DMS53 treated with DMSO at 0.1 percent for 48 hours (cell line): ENCODE data around the gene MGMT.

ENCODE experiments used
- DNase-seq: peaks from one replicate; lab custom pipeline; 2025; ENCODE audit not compliant: unreplicated experiment; lab: John Stamatoyannopoulos, UW

The MGMT gene

GRCh38 chr10:129755621-129756020, 288.6 kb downstream of the MGMT start:
- DNase-seq: no peak

GRCh38 chr10:129756912-129757901, 290.2 kb downstream of the MGMT start:
- DNase-seq: no peak

GRCh38 chr10:129758207-129759021, 291.4 kb downstream of the MGMT start:
- no peak for DNase-seq

GRCh38 chr10:129759214-129760002, 292.4 kb downstream of the MGMT start:
- DNase-seq: no peak

GRCh38 chr10:129760003-129760315, 292.9 kb downstream of the MGMT start:
- DNase-seq: no peak

- DNase-seq: no peak
Measured at GRCh38 chr10:129760416-129760815, 293.4 kb downstream of the MGMT start.

GRCh38 chr10:129761197-129761972, 294.3 kb downstream of the MGMT start:
- no peak for DNase-seq

GRCh38 chr10:129761981-129762956, 295.2 kb downstream of the MGMT start:
- no peak for DNase-seq

- DNase-seq: no peak
Measured at GRCh38 chr10:129764011-129764900, 297.2 kb downstream of the MGMT start.

- no peak for DNase-seq
Measured at GRCh38 chr10:129764901-129765663, 298.0 kb downstream of the MGMT start.

GRCh38 chr10:129765664-129766550, 298.9 kb downstream of the MGMT start:
- no peak for DNase-seq

- no peak for DNase-seq
Measured at GRCh38 chr10:129766611-129767550, 299.8 kb downstream of the MGMT start.

- DNase-seq: no peak
Measured at GRCh38 chr10:129767751-129768150, 300.7 kb downstream of the MGMT start.

GRCh38 chr10:129768437-129769355, 301.7 kb downstream of the MGMT start:
- no peak for DNase-seq
